ENCODE measurements around the gene ZNF212. TPM values are rescaled to one million over a fixed set of nuclear protein-coding genes. Genes with fewer than 3 reads are reported as not detected.

Gene ZNF212
- total and polyA plus RNA-seq, 12 donors: 3.6 to 5.9 (median 4.8) TPM

DNA sequence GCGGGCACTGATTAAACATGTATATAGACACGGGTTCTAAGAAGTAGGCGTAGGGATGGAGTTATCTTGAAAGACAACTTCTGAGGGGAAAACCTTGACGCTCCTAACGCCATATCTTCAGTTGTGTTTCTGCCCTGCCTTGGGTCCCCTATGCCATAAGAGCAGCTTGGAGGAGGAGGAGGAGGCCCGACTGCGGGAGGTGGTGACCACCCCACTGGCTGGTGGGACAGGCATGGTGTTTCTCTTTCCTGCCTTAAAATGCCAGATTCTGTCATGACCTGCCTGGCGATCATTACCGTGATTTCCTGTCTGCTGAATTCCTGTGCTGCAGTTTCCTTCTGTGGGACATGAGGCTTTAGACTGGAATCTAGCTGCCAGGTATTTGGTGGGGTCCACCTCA is 38.4 kb downstream of the ZNF212 start:
- no peak overlapping the region for H3K27ac ChIP-seq
- no peaks in the 10 kb centered on the region for H3K4me1 ChIP-seq
- H3K36me3 ChIP-seq: peaks cover 0 to 92% (median 33%) of the 10 kb centered on the region in 9 donors
- peaks cover 0 to 8% (median 0%) of the 10 kb centered on the region in 11 donors for H3K9me3 ChIP-seq
- DNase-seq (no peak), ATAC-seq (no peak)
- 96 to 98% methylated on average over 9 of the region's 9 CpGs for WGBS, 2 donors
- intact Hi-C loops (cut with DNase I): no loop called here
- no peak overlapping the region for H3K4me3 ChIP-seq
- no peaks in the 10 kb centered on the region for H3K27me3 ChIP-seq
- TF ChIP-seq, protein P1, sequence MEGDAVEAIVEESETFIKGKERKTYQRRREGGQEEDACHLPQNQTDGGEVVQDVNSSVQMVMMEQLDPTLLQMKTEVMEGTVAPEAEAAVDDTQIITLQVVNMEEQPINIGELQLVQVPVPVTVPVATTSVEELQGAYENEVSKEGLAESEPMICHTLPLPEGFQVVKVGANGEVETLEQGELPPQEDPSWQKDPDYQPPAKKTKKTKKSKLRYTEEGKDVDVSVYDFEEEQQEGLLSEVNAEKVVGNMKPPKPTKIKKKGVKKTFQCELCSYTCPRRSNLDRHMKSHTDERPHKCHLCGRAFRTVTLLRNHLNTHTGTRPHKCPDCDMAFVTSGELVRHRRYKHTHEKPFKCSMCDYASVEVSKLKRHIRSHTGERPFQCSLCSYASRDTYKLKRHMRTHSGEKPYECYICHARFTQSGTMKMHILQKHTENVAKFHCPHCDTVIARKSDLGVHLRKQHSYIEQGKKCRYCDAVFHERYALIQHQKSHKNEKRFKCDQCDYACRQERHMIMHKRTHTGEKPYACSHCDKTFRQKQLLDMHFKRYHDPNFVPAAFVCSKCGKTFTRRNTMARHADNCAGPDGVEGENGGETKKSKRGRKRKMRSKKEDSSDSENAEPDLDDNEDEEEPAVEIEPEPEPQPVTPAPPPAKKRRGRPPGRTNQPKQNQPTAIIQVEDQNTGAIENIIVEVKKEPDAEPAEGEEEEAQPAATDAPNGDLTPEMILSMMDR (IDR thresholded peaks at IDR 0.05): no peak

DNA sequence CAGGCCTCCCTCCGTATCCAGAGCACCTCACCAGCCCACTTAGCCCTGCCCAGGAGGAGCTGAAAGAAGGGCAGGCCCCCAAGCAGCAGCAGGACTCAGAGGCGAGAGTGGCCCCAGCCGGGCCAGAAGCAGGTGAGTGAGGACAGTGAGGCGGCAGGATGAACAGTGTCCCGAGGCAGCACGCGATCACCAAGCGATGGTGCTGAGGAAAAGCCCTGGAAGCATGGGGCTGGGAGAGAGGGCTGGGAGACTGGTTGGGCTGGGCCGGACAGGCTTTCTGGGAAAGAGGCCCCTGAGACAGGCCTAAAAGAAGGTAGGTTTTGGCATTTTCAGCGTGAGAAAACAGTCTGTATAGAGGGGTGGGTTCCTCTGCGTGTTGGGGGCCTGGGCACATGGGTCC is 38.9 kb downstream of the ZNF212 start:
- Histone ChIP-seq H3K27me3 (no peaks in the 10 kb centered on the region), H3K4me1 (no peaks in the 10 kb centered on the region), H3K27ac (no peak overlapping the region), H3K36me3 (peaks cover 0 to 91% (median 33%) of the 10 kb centered on the region in 9 donors), H3K4me3 (no peak overlapping the region), H3K9me3 (peaks cover 0 to 8% (median 0%) of the 10 kb centered on the region in 11 donors)
- WGBS, 2 donors: 92 to 95% methylated on average over 11 of the region's 11 CpGs
- intact Hi-C loops (cut with DNase I): no loop called here
- ATAC-seq (no peak), DNase-seq (no peak)
- TF ChIP-seq, protein P1 (IDR thresholded peaks at IDR 0.05): no peak

DNA sequence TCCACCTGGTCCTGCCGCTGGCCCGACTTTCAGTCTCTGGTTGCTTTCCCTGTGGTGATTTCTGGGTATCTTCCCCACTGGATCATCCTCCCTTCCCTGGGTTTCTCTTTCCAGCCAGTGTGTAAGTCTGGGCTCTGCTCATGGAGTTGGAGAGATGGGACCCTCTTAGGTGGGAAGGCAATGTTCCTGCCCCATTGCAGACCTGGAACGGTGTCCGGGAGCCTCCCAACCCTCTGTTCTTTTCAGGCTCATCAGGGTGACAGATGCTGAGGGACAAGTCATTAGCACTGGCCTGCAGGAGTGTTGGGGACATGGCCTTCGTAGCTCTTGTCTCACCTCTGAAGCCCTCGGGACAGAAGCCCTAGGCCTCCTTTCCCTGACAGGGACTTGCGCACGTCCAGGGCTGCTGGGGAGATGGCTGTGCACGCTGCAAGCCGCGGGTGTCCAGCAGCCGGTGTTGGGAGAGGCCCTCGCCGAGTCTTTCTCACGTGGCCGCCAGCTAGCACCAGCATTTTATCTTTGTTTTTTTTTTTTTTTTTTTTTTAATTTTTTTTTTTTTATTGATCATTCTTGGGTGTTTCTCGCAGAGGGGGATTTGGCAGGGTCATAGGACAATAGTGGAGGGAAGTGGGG is 39.8 kb downstream of the ZNF212 start:
- 94 to 96% methylated on average over 17 of the region's 17 CpGs for WGBS, 2 donors
- TF ChIP-seq, protein P1 (IDR thresholded peaks at IDR 0.05): no peak
- ATAC-seq (no peak), DNase-seq (no peak)
- H3K4me1 ChIP-seq: no peaks in the 10 kb centered on the region
- H3K27ac ChIP-seq: no peak overlapping the region
- no peaks in the 10 kb centered on the region for H3K27me3 ChIP-seq
- H3K9me3 ChIP-seq: peaks cover 0 to 7% (median 0%) of the 10 kb centered on the region in 11 donors
- peaks cover 0 to 83% (median 33%) of the 10 kb centered on the region in 9 donors for H3K36me3 ChIP-seq
- intact Hi-C loops (cut with DNase I): no loop called here
- no peak overlapping the region for H3K4me3 ChIP-seq

DNA sequence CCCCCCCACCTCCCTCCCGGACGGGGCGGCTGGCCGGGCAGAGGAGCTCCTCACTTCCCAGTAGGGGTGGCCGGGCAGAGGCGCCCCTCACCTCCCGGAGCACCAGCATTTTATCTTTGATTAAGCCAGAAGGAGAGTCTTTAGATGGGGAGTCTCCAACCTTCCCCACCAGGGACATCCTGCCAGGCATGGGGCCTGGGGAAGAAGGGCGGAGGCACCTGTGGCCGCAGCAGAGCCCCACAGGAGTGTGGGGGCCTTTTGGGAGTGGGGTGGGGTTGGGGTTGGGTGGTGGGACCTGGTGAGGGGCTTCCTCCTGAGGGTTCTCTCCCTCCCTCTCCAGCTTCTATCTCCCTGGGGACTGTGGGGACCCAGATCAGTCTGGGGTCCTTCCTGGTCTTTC is 40.7 kb downstream of the ZNF212 start:
- Histone ChIP-seq H3K27me3 (no peaks in the 10 kb centered on the region), H3K4me1 (peaks cover 0 to 8% (median 0%) of the 10 kb centered on the region in 9 donors), H3K4me3 (no peak overlapping the region), H3K27ac (no peak overlapping the region), H3K36me3 (peaks cover 0 to 74% (median 33%) of the 10 kb centered on the region in 9 donors), H3K9me3 (no peaks in the 10 kb centered on the region)
- no peak for DNase-seq
- no peak for ATAC-seq
- TF ChIP-seq, protein P1 (IDR thresholded peaks at IDR 0.05): no peak
- WGBS, 2 donors: 89 to 98% methylated on average over 6 to 7 of the region's 9 CpGs
- intact Hi-C loops (cut with DNase I): no loop called here

Data from heart right ventricle (tissue), 16 donors.